DND-41 (cell line): Measurements from ENCODE around the gene OXGR1.
"Not testable (repeated sequence)": the region's sequence is repeated elsewhere in the genome, so short reads cannot be mapped to it uniquely, and the experiment has no call there.

Source experiments
- CTCF ChIP-seq: IDR thresholded peaks from 2 replicates; pipeline ENCODE4 v1.5.1; 2012; ENCODE audit warnings: borderline replicate concordance, low read length, moderate library complexity, mild to moderate bottlenecking; ENCODE audit not compliant: poor library complexity, severe bottlenecking; ENCODE audit errors: extremely low read depth
- EZH2 ChIP-seq: IDR thresholded peaks from 3 replicates; pipeline ENCODE4 v1.6.1; 2012; ENCODE audit warnings: borderline replicate concordance, low read depth, mild to moderate bottlenecking, moderate library complexity, low read length, inconsistent platforms; ENCODE audit not compliant: severe bottlenecking

- not testable (repeated sequence) for TF ChIP-seq CTCF, EZH2
These were observed 29.5 kb upstream of the OXGR1 start for GRCh38 chr13:97023812-97024211.
